ENCODE results near the gene ENTPD8.

The ENTPD8 gene

DNA sequence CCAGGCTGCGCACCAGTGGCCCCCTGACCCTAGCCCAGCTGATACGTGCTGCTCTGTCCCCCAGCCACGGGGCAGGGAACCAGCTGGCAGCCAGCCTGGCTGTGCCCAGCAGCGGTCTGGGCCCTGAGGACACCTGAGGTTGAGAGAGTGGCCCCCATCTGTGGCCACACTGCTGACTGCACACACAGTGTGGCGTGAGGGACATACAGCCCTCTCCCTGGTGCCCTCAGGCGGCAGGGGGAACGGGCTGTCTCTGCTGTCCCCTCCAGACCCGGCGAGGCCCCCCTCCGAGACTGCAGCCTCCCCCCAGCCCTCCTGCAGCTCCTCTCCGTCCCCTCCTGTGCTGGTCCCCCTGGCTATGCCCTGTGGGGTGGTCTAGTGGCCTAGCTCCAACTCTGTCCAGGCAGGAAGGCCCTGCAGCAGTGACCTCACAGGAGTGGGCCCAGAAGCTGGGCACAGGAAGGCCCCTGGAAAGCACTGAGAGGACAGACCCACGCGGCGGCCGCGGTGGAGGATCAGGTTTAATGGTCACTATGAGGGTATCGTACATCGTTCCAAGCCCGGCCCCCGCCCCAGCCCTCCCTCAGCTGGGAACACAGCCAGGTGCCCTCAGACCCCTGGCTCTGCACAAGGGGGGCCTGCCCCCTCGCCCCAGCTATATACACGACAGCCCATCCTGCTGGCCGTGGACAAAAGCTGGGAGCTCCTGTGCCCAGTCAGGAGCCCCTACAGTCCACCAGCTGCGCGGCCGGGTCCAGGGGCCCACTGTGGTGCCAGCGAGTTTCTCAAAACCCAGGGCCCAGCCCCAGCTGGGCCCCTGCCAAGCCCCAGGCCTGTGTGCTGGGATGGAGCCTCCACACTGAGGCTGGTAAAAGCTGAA lies 6.8 kb upstream of the ENTPD8 start:
- Histone ChIP-seq H3K27ac (no peak overlapping the region), H3K4me3 (no peak overlapping the region)
- DNase-seq (ENCODE audit: low spot score): no peak
- TF ChIP-seq, protein P1, sequence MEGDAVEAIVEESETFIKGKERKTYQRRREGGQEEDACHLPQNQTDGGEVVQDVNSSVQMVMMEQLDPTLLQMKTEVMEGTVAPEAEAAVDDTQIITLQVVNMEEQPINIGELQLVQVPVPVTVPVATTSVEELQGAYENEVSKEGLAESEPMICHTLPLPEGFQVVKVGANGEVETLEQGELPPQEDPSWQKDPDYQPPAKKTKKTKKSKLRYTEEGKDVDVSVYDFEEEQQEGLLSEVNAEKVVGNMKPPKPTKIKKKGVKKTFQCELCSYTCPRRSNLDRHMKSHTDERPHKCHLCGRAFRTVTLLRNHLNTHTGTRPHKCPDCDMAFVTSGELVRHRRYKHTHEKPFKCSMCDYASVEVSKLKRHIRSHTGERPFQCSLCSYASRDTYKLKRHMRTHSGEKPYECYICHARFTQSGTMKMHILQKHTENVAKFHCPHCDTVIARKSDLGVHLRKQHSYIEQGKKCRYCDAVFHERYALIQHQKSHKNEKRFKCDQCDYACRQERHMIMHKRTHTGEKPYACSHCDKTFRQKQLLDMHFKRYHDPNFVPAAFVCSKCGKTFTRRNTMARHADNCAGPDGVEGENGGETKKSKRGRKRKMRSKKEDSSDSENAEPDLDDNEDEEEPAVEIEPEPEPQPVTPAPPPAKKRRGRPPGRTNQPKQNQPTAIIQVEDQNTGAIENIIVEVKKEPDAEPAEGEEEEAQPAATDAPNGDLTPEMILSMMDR (IDR thresholded peaks at IDR 0.05): no peak

DNA sequence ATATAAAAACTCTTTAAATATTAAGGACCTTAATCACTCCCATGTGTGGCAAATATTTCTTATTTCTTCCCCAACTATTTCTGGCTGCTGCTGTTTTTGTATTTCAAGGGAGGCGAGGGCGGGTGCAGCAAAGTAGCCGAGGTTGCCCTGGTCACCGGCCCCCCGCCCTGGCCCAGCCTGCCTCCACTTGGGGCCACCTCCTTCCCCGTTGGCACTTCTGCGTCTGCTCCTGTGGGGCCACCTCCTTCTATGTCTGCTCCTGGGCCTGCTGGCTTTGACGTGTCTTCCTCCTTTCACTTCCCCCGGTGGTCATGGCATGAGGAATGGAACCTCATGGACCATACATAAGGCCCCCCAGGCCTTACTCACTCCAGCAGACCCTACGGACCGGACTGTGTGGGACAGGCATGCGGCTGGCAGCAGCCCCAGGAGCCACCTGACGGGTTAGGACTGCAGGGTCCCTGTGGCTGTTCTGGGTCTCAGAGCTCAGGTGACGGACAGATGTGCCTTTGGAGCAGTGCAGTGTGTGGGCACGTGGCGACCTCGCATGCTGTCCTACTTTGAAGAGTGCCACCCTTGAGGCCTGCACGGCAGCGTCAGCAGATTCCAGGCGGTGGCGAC lies 5.8 kb upstream of the ENTPD8 start:
- no peak for DNase-seq (ENCODE audit: low spot score)

DNA sequence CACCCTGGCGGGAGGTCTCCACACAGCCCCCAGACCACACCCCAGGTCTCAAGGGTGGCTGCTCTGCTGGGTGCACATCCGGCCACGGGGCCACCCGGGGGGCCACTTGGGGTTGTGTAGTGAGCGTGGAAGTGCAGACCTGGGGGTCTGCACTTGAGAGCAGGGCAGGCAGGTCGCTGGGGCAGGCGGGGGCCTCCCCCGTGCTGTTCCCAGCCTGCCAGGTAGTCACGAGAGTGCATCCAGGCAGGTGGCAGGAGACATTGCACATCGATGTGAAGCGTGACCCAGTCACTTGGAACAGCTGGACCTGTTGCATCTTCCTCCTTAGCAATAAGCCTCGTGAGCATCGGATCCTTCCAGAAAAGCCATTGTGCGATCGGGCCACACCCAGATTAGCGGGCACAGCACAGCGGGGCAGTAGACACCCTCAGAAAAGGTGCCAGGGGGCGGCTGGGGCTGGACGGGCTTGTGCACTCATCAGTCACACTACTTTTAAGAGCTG lies 4.8 kb upstream of the ENTPD8 start:
- TF ChIP-seq, protein P1 (IDR thresholded peaks at IDR 0.05): no peak
- DNase-seq (ENCODE audit: low spot score): no peak
- Histone ChIP-seq H3K4me3 (no peak overlapping the region), H3K27ac (no peak overlapping the region)

More for the DNA sequence above, 5.8 kb upstream of the ENTPD8 start:
- Histone ChIP-seq H3K4me3 (no peak overlapping the region), H3K27ac (no peak overlapping the region)
- TF ChIP-seq, protein P1 (IDR thresholded peaks at IDR 0.05): no peak

DNA sequence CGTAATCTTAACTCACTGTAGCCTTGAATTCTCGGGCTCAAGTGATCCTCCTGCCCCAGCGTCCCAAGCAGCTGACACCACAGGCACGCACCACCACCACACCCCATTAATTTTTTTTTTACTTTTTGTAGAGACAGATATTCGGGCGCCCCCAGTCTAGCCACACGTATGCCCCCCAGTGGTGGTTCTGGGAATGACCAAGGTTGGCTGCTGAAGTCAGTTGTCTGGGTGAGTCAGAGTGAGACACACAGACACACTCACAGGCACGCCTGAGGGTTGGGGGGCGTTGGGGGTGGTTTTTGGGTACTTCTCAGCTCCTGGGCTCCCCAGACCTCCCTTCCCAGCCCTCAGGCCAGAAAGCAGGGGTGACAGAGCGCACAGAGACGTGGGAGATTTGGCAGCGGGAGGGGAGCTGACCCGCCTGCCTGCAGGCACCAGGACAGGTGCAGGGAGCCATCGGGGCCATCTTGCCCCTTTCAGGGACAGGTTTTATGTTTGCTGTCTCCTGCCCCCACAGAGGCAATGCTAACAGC lies 4.2 kb upstream of the ENTPD8 start:
- Histone ChIP-seq H3K4me3 (no peak overlapping the region), H3K27ac (no peak overlapping the region)
- DNase-seq (ENCODE audit: low spot score): no peak
- TF ChIP-seq, protein P1 (IDR thresholded peaks at IDR 0.05): peak; percentile 59

DNA sequence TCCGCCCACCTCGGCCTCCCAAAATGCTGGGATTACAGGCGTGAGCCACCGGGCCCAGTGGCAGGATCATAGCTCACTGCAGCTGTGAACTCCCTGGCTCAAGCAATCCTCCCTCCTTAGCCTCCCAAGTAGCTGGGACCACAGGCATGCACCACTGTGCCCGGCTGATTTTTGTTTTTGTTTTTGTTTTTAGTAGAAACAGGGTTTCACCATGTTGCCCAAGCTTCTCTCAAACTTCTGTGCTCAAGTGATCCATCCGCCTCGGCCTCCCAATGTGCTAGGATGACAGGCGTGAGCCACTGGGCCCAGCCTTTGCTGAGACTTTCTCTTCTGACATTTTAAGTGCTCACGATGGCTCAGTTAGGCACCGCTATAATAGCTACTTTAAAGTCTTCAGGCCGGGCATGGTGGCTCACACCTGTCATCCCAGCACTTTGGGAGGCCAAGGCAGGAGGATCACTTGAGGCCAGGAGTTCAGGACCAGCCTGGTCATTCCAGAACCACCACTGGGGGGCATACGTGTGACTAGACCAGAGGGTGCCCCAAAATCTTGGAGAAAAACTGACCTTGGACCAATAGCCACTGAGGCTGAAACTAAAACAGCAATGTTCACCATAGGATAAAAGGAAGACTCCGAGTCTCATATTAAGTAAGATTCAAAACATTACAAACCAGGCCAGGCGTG lies 3.1 kb upstream of the ENTPD8 start:
- Histone ChIP-seq H3K27ac (no peak overlapping the region), H3K4me3 (no peak overlapping the region)
- no peak for DNase-seq (ENCODE audit: low spot score)
- TF ChIP-seq, protein P1 (IDR thresholded peaks at IDR 0.05): no peak

DNA sequence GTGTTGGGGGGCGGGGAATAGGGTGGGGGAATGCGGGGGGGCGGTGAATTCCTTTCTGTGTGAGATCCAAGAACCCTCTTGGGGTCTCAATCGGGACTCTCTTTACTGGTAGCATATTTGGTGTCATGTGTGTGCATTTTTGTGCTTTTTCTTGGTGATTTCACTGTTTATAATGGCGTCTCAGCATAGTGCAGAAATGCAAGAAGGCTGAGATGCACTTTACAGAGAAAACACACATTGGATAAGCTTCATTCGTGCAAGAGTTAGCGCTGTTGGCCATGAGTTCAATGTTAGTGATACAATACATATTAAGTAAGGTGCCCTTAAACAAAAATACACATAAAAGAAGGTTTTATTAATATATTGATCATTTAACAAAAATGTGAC lies 771 bp upstream of the ENTPD8 start:
- Histone ChIP-seq H3K4me3 (peak overlapping the region; percentile 66), H3K27ac (no peak overlapping the region)
- TF ChIP-seq, protein P1 (IDR thresholded peaks at IDR 0.05): no peak
- DNase-seq (ENCODE audit: low spot score): no peak

All from coronary artery (tissue), 2 donors.